Activated CD4-positive, CD25-positive, alpha-beta regulatory T cell treated with anti-CD3 and anti-CD28 coated beads, Interleukin-2, amount 50 U/mL, for 24 hours (primary cell): ENCODE measurements around the gene HSD11B2.
A peak's percentile ranks its signal among the peaks of the same experiment; 100 is the strongest.
"Not testable (repeated sequence)": the region's sequence is repeated elsewhere in the genome, so short reads cannot be mapped to it uniquely, and the experiment has no call there.

Experiments
- ATAC-seq, 2 donors: fragments of 150-1000 bp; cut with Tn5 transposase; one replicate each; pipeline ENCODE4 v1.10.0; 2021; ENCODE audit warnings: mild to moderate bottlenecking in 1 of 2, moderate library complexity in 1 of 2

HSD11B2 gene

DNA sequence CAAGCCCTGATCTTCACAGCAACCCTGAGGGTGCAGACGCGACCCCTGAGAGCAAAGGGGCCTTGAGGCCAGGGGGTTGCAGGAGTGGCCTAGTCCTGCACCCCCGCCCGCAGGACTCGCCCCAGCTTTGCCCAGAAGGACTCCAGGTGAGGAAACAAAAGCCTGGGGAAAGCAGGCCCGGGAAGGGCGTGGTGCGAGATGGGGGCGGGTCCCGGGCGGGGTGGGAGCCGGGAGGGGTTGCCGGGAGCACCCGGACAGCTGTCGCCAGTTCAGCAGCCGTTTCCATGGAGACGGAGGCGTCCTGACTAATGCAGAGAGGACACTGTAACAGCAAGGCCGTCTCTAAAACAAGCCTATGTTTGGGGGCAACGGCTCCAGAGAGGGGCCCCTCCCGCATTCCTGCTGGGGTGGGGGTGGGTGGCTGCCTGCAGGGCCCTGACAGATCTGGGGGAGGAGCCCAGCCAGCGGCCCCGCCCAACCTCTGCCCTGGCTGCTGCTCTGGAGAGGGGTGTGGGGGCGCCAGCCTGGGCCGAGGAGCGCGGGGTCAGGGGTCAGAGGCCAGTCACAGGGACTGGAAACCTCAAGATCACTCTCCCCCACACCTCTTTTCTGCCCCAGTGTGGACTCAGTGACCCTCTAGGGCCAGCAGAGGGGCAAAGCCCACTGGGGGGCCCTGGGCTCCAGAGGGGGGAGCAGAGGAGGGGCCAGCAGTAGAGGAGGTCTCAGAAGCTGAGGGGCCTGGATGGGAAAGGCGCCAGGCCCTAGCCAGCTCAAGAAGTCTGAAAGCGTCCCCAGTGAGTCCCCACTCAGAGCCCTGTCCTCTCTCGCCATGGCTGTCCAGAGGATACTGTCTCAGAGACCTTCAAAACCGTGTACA is 34.5 kb upstream of the HSD11B2 start:
- no peak for ATAC-seq

DNA sequence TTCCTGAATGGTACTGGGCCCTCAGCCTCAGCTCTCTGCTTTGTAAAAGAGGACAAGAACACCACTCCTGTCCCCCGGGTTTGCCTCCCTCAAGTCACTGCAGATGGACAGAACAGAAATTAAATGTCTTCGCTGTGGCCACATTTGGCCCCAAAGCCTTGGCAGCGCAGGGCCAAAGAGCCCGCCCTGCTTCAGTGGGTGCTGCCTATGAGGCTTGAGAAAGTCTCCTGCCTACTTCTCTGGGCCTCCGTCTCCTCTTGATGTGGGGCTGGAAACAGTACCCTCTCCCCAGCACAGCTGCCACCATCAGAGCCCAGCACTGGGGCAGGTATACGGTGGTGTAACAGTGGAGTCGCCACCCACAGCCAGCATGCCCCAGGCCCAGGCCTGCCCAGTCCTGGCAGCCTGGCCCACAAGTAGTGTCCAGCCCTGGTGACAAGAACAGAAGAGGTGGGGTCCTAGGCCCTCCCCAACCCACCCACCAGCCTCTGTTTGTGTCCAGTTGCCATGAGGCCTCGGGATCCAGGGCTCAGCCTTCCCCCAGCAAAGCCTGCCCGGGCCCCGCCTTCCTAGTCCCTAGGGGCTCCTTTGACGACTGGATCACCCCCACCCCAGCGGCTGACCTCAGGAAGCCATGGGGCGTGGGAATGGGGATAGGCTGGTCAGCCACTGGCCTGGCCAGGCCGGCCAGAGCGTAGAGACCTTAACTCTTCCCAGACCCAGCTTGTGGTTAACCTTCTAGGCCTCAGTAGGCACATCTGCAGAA is 33.7 kb upstream of the HSD11B2 start:
- no peak for ATAC-seq

DNA sequence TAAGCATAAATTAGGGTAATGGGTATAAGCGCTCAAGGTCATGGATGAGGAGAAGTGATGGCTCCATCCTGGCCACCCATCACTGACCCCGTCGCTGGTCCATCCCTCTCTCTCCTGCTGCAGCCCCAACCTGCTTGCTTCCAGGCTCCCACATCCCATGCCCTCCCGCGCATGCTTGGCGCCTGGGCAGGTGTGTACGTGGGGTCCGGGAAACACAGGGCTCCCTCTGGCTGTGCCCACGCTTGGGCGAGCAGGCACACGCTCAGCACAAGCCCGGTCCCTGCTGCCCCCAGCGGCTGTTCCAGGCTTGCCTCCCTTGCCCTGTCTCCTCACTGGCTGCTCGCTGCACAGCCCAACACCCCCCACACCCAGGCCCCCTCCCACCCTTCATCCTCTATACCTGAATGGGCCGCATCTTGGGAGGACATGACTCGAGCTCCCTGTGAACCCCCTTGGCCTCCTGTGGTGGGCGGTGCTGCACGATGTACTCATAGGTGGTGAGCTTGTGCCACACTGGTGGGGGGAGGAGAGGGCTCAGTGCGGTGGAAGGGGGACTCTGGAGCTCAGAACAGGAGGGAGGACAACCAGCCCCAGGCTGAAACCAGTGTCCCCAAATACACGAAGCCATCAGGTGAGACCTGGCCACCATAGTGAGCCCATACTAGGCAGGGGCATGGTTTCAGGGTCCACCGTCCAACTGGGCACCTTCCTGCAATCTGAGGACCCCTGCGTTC is 32.9 kb upstream of the HSD11B2 start:
- ATAC-seq: no peak

DNA sequence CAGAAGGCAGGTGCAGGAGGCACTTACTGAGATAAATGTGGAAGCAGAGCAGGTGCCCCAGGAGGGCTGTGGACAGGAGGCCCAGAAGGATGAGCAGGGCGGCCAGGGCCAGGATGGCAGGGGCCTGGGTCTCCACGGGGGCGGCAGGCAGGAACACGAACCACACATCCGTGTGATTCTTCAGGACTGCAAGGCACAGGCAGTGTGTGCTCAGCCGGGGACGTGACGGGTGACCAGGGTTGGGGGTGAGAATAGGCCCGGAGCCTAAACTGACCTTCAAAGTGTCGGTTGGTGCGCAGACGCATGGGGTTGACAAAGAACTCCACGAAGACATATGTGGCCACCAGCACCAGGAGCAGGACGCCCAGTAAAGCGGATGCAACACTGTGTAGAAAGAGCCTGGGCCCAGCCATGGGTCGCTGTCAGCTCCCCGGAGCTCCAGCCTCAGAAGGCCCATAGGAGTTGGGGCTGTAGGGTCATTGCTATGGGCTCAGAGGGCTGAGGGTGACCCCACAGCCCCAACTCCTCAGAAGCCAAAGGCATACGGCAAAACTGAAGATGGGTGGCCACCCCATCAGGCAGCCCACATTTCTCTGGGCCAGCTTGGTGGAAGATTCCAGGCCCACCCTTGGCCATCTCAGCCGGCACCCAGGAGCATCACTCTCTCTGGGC is 32.2 kb upstream of the HSD11B2 start:
- no peak for ATAC-seq

DNA sequence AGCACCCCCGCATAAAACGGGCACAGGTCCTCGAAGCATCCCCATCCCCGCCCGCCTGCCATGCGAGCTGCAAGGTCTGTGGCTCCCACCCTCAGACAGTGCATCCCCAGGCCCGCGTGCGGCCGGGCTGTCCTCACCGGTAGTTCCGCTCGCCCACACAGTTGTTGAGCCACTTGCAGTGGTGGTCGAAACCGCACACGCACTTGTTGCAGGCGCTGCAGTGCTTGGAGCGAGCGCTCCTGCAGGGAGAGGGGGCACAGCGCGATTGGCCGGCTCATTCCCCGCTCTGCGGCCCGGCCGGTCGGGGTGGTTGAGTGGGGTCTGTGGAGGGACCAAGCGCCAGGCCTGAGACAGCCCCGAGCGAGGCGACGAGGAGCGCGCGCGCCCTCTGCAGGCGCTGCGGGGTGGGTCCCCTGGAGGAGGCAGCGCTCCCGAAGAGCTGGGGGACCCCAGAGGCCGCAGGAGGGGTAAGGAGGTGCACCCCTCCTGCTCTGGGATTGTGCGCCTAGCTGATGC is 31.6 kb upstream of the HSD11B2 start:
- ATAC-seq: peak; percentile 75 to 76

DNA sequence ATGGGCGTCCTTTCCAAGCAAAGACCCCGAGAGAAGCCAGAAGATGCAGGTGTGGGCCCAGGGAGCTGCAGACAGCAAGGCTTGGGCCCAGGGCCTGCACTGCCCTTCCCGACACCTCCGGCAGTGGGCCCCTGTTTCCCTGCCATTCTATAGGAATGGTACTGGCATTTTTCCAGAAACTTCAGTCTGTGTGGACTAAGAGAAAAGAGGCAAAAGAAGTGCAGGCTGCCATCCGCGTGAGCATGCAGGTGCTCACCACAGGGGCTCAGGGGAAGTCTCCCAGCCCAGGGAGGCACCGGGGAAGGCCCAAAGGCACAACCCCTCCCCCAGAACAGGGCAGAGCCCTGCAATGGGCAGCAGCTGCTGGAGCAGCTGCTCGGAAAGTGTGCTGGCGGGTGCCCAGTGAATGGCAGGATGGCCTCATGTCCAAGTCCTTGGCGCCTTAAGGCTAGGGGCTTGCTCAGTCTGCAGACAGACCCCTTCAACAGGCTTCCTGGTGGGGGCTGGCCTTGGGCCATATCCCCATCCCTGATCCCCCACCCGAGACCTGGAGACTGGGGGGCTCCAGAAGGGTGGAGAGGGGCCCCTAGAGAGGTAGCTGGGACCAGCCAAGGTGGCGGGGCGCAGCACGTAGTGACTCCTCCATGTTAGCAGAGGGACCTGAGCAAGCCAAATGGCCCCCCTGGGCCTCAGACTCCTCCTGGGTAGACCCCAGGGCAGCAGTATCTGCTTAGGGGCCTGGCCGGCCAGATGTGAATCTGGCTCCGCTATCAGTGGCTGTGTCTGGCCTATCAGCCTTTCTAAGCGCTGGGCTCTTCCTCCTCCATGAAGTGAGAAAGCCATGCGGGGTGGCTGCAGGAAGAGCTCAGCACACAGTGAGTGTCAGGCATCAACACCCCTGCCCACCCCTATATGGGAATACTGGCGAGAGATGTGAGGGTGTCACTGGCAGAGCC is 30.9 kb upstream of the HSD11B2 start:
- ATAC-seq: no peak

DNA sequence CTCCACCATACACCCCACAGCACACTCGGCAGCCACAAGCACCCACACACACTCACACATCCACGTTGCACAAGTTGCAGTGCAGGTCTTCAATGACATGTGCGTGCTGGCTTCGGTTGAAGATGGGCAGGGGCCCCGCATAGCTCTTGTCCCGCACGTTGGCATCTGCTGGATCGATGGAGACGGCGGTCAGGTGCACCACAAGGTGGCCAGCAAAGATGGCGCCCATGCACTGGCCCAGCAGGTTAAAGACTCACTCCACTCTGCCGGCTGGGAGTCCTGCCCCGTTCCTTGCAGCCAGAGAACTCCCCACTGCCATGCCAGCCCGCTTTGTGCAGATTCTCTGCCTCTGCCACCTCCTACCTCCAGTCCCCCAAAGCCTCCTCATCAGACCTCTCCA is 30.0 kb upstream of the HSD11B2 start:
- no peak for ATAC-seq

DNA sequence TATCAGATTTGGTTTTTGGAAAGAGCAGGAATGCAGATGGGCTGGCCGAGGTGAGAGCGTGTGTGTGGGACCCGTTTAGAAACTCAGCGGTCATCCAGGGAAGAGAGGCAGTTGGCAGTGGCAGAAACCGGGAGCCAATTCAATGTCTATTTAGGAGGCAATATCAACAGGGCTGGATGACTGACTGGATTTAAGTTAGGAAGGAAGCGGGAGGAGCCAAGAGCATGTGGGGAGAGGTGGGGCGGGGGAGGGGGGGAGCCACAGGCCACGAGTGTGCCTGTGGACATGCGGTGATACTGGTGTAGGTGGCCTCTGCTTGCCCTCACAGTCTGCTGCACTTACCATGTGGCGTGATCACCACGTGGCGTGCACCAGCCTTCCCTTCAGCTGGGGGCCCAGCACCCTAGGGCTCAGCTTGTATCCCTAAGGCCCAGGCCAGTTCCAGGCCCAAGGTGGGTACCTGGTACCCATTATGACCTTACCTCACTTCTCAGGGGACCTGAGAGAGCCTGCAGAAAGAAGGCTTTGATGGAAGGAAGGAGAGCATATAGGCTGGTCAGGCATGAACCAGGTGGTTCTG is 26.9 kb upstream of the HSD11B2 start:
- ATAC-seq: no peak

DNA sequence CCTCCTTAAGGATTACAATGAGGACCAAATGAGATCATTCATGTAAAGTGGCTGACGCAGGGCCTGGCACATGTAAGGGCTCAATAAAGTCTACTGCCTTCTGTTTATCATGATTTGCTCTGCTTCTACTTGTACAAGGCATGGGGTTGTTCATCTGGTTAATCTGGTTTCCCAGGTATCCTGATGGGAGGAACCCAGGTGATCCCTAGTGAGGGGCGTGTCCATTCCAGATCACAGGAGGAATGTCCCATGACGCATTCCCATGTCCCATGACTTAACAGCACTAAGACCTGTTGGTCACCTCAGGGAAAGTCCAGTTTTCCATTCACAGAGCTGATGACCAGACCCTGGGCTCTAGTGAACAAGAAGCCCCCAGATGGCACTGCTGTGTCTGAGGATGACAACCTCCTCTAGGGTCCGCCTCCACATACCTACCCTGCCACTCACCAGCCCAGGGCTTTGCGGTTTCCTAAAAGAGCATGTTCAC is 26.1 kb upstream of the HSD11B2 start:
- no peak for ATAC-seq

DNA sequence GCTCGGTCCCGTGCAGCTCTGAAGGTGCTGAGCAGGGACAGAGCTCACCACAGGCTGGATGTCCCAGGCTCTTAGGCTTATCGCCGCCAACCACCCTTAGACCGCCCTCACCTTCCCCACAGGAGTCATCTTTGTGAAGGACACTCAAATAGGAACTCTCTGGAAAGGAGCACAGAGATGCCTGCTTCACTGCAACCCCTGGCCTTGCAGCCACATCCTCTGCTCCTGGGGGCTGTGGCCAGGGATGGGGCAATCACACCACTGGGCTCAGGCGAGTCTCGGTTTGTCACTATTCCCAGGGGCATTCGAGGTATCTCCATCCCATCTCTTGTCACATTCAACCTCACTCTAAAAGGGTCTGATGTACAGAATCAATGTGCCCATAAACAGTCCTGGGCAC is 25.6 kb upstream of the HSD11B2 start:
- ATAC-seq: no peak

DNA sequence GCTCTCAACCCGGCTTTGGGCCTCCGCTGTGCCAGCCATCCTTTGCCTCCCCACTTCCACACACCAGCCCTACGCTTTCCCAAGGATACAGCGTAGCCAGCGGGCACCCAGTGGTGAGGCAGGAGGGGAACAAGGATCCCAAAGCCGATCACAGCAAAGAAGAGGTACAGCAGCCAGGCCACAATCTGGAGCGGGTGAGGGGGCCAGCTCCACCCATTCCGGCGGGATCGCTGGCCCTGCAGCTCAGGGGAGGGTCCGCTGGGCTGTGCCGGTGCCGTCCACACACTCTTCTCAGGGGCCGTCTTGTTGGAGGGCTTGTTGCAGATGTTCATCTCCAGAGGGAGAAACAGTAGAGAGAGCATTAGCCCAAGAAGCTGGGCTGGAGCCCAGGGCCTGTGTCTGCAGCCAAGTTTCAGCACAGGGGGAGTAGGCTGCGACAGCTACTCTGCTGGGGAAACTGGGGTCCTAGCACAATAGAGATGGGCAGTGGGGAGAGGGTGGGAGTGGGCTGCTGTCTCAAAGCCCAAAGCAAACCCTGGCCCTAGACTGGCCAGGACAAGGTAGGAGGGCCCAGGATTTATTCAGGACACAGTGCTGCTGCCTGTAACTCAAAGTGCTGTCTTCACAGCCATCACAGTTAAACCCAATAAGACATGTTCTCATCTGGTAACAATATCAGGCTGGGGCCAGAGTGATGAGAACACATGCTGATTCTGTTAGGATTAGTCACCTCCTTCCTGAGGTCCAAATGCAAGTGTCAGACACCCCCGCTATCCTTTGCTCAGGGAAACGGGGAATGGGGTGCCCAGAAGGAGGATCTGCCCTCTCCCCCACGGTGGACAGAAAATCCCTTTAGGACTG is 24.6 kb upstream of the HSD11B2 start:
- ATAC-seq: no peak

DNA sequence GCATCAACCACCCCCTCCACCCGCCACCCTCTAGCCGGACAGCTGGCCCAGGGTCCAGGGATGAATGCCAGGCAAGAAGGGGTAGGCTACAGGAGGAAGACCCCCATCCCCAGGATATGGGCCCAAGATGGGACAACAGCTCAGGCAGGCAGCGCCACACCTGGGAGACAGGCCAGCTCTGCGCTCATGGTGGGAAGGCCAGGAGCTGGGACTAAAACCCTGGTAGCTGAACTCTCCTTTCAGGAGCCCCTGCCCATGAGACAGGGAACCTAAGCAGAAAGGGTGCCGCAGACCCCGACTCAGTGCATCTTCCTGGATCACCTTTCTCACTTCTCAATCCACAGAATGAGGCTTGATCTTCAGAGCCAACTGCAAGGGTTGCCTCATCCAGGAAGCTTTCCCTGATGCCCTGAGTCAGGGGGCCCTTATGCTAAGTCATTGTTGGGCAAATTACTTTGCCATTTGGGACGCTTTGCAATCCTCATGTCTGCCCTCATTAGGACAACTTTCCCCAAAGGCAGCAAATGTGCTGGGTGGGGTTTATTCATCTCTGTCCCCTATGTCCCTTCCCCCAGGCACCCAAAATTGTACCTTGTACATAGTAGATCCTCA is 23.6 kb upstream of the HSD11B2 start:
- ATAC-seq: no peak

DNA sequence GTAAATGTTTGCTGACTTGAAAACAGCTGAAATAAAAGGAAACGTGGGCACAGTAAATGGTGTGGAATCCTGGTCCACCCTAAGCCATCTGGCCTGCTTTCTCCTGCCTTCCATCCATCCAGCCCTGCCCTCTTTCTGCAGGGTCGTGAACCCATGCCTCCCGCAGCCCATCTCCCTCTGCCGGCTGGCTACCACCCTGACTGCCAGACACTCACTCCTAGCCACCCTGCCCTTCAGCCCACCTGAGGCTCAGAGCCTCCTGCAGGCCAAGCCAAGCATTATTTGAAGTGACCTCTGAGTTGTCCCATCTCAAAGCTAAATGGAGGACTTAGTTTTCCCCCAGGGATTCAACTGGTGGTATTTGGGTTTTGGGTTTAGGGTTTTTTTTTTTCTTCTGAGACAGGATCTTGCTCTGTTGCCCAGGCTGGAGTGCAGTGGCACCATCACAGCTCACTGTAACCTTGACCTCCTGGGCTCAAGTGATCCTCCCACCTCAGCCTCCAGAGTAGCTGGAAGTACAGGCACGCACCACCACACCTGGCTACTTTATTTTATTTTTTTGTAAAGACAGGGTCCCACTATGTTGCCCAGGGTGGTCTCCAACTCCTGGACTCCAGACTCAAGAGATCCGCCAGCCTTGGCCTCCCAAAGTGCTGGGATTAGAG is 23.0 kb upstream of the HSD11B2 start:
- ATAC-seq: no peak

DNA sequence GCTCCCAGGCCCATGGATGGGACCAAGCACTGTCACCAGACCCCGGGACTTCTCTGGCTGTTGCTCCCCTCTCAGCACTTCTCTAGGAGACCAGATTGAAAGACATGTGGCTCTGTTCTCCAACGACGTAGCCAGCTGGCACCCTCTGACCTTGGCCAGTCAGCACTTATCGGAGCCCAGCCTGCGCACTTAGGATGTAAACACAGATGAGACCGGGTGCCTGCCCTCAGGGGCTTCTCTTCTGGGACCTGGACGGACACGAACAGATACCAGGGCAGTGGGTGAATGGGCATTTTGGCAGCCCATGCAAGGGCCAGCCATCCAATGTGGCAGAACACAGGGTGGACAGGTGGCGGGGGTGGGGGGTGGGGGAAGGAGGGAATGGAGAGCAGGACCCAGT is 21.3 kb upstream of the HSD11B2 start:
- no peak for ATAC-seq

DNA sequence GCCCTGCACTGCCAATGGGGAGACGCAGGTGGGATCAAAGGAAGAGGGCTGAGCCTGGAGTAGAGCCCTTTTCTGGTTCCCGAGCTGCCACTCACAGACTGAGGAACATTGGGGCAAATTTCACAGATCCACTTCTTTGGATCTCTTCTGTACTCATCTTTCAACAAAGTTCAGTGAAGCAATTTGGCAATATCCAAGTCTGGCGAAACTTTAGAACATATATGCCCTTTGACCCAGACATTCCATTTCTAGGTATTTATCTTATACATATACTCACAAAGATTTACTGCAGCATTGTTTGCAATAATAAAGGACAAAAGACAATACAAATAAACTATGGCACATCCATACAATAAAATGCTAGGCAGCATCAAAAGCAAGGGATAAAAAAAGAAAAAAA is 19.6 kb upstream of the HSD11B2 start:
- no peak for ATAC-seq

DNA sequence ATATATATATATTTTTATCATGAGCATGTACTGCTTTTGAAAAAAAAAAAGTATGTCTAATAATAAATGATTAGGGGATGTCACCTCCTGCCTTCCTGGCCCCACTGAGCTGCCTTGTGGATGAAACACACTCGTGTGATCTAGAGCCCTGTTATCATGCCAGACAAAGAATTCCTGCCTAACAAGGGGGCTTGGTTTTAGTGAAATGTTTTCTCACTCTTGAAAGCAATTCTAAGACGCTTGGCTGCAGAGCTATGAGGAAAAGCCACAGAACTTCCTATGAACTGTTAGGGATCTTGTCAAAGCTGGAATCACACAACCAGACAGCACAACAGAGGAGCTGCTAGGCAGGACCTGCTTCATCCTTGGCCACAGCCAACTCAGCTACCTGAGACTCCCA is 18.6 kb upstream of the HSD11B2 start:
- ATAC-seq: no peak

DNA sequence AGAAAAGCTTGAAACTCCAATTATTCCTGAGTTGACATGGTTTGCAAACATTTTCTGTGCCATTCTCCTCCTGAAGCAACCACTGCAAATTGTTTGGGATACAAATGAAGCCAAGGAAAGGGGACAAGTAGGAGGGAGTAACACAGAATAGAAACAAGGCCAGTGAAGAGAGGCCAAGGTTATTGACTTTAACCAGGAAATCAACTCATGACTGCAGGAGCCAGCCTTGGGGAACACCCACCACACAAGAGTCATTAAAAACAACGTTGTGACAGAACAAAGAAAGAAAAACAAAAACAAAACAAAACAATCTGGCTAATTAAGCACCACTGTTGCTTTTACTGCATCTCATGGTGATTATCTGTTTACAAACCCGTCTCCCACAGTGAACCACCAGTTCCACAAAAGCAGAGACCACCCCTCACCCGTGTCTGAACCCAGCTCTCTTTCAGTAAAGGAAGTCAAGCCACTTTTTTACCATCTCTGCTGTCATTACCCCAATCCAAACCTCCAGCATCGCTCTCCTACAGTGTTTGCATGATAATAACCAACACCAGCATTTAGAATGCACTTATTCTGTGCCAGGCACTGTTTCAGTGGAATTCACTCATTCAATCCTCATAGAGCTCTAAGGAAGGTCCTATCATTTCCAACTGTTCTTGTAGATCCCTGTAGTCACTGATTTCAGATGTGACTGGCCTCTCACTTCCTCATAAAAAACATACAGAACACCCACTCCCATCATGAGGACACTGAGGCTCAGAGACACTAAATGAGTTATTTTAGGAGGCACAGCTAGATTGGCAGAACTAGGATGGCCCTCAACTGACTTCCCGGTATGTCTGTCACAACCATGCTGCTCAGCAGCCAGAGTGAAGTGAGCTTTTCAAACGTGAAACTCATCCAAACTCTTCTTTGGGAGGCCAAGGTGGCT is 16.7 kb upstream of the HSD11B2 start:
- no peak for ATAC-seq

DNA sequence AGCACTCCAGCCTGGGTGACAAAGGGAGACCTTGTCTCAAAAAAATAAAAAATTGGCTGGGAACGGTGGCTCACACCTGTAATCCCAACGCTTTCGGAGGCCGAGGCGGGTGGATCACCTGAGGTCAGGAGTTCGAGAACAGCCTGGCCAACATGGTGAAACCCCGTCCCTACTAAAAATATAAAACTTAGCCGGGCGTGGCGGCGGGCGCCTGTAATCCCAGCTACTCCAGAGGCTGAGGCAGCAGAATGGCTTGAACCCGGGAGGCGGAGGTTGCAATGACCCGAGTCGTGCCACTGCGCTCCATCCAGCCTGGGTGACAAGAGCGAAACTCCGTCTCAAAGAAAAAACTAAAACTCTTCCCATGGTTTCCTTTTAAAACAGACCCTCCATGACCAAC is 15.5 kb upstream of the HSD11B2 start:
- not testable (repeated sequence) for ATAC-seq
